ENCODE data around the gene KCNQ1. TPM values are rescaled to one million over a fixed set of nuclear protein-coding genes. Genes with fewer than 3 reads are reported as not detected.
A peak's percentile ranks its signal among the peaks of the same experiment; 100 is the strongest.

Gene KCNQ1
- total and polyA plus RNA-seq, 7 donors, result 0.48 to 3.1 (median 1.1) TPM

DNA sequence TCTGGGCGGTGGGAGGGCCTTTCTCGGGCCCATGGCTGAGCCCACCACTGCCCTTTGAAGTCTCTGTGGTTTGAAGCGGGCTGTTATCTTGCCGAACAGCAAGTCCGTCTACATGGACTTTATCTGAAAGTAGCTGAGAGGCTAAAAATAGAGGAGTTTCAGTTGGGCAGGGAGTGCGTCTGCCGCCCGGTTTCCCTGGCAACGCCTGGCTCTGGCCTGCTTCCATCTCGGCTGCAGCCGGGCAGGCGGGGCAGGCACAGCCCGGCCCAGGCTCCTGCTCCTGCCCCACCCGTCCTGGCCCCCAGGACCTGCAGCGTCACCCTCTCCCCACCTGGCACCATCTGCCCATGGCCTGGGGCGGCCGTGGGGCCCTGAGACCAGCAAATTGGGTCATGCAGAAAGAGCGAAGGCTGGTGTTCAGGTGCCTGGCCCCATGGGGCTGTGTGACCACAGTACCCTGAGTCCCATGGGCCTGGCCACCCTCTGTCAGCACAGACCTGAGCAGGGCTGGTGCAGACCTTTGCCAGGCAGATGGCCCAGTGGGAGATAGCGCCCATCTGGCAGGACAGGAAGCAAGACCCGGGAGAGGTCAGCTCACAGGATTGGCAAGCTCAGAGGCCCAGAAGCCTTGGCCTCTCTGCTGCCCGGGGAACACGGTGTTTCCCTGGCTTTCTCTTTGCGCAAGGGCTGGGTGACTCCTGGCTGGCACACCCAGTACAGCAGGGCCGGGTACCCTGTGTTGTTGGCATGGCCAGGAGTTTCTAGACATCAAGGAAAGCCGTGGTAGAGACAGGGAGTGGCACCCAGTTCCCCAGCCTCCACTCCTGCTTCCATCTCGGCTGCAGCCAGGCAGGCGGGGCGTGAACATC lies 334.1 kb downstream of the KCNQ1 start:
- intact Hi-C loops (cut with DNase I), result loop anchor here in 1 of 2 donors (5.0 kb wide), 1 partner anchor 77 kb away; no protein-coding TSS in a partner anchor
- 15 to 28% (median 18%) methylated on average over 24 to 28 of the region's 28 CpGs for WGBS, 3 donors
- peak; percentile 21 for TF ChIP-seq CTCF (IDR thresholded peaks at IDR 0.05)
- no peaks in the 10 kb centered on the region for H3K9me3 ChIP-seq
- peak overlapping the region; percentile 43 for H3K27ac ChIP-seq
- peak; percentile 67 to 90 for DNase-seq
- no peaks in the 10 kb centered on the region for H3K36me3 ChIP-seq (ENCODE audit: insufficient read depth in 1 of 2, low read depth in 1 of 2)
- peaks cover 21% of the 10 kb centered on the region for H3K4me1 ChIP-seq
- no peaks in the 10 kb centered on the region for H3K27me3 ChIP-seq (ENCODE audit: insufficient read depth in 3 of 3, low read length in 2 of 3)
- ATAC-seq, result peak; percentile 85 to 96 (median 94)
- H3K4me3 ChIP-seq, result peak overlapping the region; percentile 30

DNA sequence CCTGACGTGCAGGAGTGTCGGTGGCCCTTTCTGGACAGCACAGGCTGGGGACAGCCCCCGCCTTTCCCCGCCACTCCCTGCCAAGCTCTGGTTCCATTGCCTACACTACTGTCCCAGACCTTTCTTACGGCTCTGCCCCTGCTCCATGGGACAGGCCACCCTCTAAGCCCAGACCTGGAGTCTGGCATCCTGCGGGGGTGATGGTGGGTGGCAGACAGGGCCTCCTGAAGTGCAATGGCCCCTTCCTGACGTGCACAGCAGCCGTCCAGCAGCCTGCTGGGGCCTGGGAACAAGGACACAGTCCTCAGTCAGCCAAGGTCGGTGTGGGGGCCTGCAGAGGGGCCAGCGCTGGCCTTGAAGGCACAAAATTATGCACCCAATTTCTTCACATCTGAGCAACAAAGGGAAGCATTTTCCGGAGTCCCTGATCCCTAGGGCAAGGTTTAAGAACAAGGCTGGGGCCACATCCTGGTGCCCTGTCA lies 334.7 kb downstream of the KCNQ1 start:
- ATAC-seq (peak in 2 of 4 donors; percentile 14 to 15), DNase-seq (peak in 1 of 2 donors; percentile 17)
- Histone ChIP-seq H3K36me3 (ENCODE audit: insufficient read depth in 1 of 2, low read depth in 1 of 2) (no peaks in the 10 kb centered on the region), H3K27ac (peak overlapping the region; percentile 43), H3K9me3 (no peaks in the 10 kb centered on the region), H3K4me1 (peaks cover 21% of the 10 kb centered on the region), H3K4me3 (no peak overlapping the region), H3K27me3 (ENCODE audit: insufficient read depth in 3 of 3, low read length in 2 of 3) (no peaks in the 10 kb centered on the region)
- no peak for TF ChIP-seq CTCF (IDR thresholded peaks at IDR 0.05)
- intact Hi-C loops (cut with DNase I), result loop anchor here in 1 of 2 donors (5.0 kb wide), 1 partner anchor 77 kb away; no protein-coding TSS in a partner anchor
- 55 to 75% (median 59%) methylated on average over 11 of the region's 11 CpGs for WGBS, 3 donors

DNA sequence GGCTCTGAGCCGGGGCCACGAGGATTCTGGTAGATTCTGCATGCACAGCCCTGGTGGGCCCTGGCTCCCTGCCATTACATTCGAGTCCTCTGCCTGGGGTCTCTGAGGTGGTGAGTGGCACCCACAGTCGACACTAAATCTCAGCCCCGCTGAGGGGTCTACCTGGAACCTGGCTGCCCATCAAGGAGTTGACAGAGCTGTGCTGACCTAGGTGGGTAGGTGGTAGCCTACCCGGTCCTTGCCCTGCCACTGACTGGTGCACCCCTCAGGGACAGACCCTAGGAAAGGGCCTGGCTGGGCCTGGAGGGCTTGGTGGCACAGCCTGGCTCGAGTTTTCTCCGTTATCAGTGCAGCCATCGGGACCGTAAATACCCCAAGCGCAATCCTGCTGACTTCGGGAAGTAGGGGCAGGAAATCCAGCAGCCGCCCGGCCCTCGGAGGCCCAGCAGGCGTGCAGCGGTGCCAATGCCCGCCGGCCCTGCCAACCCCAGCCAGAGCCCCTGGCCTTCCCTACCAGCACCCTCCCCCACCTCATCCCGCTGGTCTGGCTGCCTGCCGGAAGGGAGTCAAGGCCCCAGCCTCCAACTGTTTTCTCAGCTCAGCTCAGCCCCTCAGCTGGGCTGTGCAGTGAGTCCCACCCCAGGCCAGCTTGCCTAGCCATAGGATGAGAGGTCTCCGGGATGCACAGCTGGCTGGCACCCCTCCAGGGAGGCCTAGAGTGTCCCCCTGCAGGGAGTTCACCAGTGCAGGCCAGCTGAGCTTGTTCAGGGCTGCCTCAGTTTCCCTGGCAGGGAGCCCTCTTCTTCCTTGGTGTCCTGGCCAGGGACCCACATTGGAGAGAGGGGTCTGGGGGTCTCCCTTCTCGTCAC lies 335.4 kb downstream of the KCNQ1 start:
- DNase-seq (peak; percentile 24 to 58), ATAC-seq (no peak)
- H3K27ac ChIP-seq, result no peak overlapping the region
- H3K4me1 ChIP-seq, result peaks cover 21% of the 10 kb centered on the region
- WGBS, 3 donors, result 57 to 67% (median 58%) methylated on average over 22 to 23 of the region's 23 CpGs
- H3K36me3 ChIP-seq (ENCODE audit: insufficient read depth in 1 of 2, low read depth in 1 of 2), result no peaks in the 10 kb centered on the region
- H3K27me3 ChIP-seq (ENCODE audit: insufficient read depth in 3 of 3, low read length in 2 of 3), result no peaks in the 10 kb centered on the region
- intact Hi-C loops (cut with DNase I), result loop anchor here (5.0 kb wide), 3 partner anchors 52 to 102 kb away; no protein-coding TSS in a partner anchor
- H3K4me3 ChIP-seq, result no peak overlapping the region
- no peaks in the 10 kb centered on the region for H3K9me3 ChIP-seq
- no peak for TF ChIP-seq CTCF (IDR thresholded peaks at IDR 0.05)

DNA sequence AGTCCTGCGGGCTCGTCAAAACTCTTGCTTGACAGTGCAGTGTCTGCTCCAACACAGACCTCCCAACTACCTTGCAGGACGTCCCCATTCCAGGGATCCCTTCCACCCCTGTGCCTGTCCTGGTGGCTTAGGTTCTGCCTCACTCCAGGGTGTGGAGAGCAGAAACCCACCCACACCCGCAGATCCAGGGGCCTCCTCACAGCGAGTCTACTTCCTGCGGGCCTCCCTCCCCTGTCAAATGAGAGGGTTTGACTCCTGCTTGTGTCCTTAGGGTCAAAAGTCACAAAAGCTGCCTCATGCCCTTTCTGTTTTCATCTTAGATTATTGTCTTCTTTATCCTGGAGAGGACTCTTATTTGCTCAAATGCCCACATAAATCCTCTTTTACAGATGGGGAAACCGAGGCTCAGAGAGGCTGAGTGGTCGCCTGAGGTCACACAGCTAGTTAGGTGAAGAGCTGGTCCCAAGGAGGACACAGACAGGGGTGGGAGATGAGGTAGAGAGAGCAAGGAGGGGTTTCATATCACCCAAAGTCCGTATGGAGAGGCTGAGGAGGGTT lies 336.1 kb downstream of the KCNQ1 start:
- H3K36me3 ChIP-seq (ENCODE audit: insufficient read depth in 1 of 2, low read depth in 1 of 2), result no peaks in the 10 kb centered on the region
- no peaks in the 10 kb centered on the region for H3K27me3 ChIP-seq (ENCODE audit: insufficient read depth in 3 of 3, low read length in 2 of 3)
- WGBS, 3 donors, result 68 to 78% (median 73%) methylated on average over 9 of the region's 9 CpGs
- intact Hi-C loops (cut with DNase I), result loop anchor here (5.0 kb wide), 2 partner anchors 51 to 101 kb away; no protein-coding TSS in a partner anchor
- TF ChIP-seq CTCF (IDR thresholded peaks at IDR 0.05), result no peak
- H3K27ac ChIP-seq, result no peak overlapping the region
- ATAC-seq, result no peak
- no peaks in the 10 kb centered on the region for H3K9me3 ChIP-seq
- peaks cover 21% of the 10 kb centered on the region for H3K4me1 ChIP-seq
- no peak overlapping the region for H3K4me3 ChIP-seq
- no peak for DNase-seq

Data from psoas muscle (tissue), 8 donors.